Central memory CD8-positive, alpha-beta T cell (primary cell): ENCODE results near the gene PDE4D.

Experiments
- ATAC-seq: fragments of 150-1000 bp; cut with Tn5 transposase; replicated peaks from 2 replicates; pipeline ENCODE4 v1.10.0; 2022; ENCODE audit warnings: mild to moderate bottlenecking, moderate FRiP score, moderate number of reproducible peaks; ENCODE audit not compliant: poor library complexity, severe bottlenecking; ENCODE audit errors: extremely low read depth
- DNase-seq, 2 donors: peaks; one replicate each; pipeline ENCODE4 v3.0.0; 2021; ENCODE audit warnings: low spot score in 2 of 2
- H3K27ac Mint-ChIP-seq: one replicate; pipeline ENCODE4 v1.8.0; 2022; ENCODE audit warnings: low read depth, mild to moderate bottlenecking, moderate library complexity, mixed read lengths
- H3K27me3 Mint-ChIP-seq: one replicate; pipeline ENCODE4 v1.8.0; 2022; ENCODE audit warnings: mixed read lengths
- H3K36me3 Mint-ChIP-seq: one replicate; pipeline ENCODE4 v1.8.0; 2022; ENCODE audit warnings: mild to moderate bottlenecking, moderate library complexity, mixed read lengths; ENCODE audit not compliant: insufficient read depth
- H3K4me1 Mint-ChIP-seq: one replicate; pipeline ENCODE4 v1.8.0; 2022; ENCODE audit warnings: mixed read lengths
- H3K4me3 Mint-ChIP-seq: one replicate; pipeline ENCODE4 v1.8.0; 2022; ENCODE audit warnings: mild to moderate bottlenecking, moderate library complexity, mixed read lengths
- H3K9me3 Mint-ChIP-seq: one replicate; pipeline ENCODE4 v1.8.0; 2022; ENCODE audit warnings: mixed read lengths

PDE4D gene

GRCh38 chr5:59559323-59559722 lies 334.2 kb downstream of the PDE4D start:
- Mint-ChIP-seq H3K27ac (no peak overlapping the region), H3K4me1 (no peaks in the 10 kb centered on the region), H3K9me3 (peaks cover 6% of the 10 kb centered on the region), H3K36me3 (no peaks in the 10 kb centered on the region), H3K4me3 (no peak overlapping the region), H3K27me3 (no peaks in the 10 kb centered on the region)
- DNase-seq (no peak), ATAC-seq (no peak)

DNA sequence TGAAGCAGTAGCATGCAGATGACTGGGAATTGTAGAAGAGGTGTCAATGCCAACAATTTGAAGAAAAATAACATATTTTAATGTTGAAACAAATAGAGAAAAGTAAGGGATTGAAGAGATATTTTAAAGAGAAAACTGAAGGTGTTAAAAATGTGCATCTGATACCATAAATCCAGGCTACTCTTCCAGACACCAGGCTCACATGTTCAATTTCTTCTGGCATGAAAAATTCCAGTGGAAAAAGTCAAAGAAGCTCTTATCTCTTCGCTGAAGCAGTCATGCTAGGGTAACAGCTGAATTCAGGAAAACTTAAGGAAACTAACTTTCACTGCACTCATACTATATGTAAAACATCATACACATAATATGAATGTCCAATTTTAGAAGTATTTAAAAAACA lies 335.0 kb downstream of the PDE4D start:
- Mint-ChIP-seq H3K4me1 (no peaks in the 10 kb centered on the region), H3K27me3 (no peaks in the 10 kb centered on the region), H3K27ac (no peak overlapping the region), H3K4me3 (no peak overlapping the region), H3K36me3 (no peaks in the 10 kb centered on the region), H3K9me3 (peaks cover 4% of the 10 kb centered on the region)
- ATAC-seq, result no peak
- no peak for DNase-seq

DNA sequence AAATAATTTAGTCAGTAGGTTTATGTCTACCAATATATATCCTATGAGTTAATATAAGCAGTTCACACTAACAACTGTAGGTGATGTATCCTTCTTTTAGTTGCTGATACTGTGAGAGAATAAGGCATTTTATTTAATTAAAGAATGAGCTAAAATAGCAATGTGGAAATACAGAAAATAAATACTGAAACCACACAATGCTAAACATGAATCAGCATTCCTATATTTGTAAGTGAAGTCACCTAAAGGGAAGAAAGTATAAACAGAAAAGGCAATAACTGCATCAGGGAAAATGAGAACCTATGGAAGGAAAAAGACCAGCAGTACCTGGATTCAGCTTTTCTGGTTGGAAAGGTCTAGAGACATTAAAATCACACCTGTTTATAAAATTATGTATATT lies 336.0 kb downstream of the PDE4D start:
- ATAC-seq (no peak), DNase-seq (no peak)
- Mint-ChIP-seq H3K9me3 (no peaks in the 10 kb centered on the region), H3K27me3 (no peaks in the 10 kb centered on the region), H3K36me3 (no peaks in the 10 kb centered on the region), H3K4me3 (no peak overlapping the region), H3K27ac (no peak overlapping the region), H3K4me1 (no peaks in the 10 kb centered on the region)

DNA sequence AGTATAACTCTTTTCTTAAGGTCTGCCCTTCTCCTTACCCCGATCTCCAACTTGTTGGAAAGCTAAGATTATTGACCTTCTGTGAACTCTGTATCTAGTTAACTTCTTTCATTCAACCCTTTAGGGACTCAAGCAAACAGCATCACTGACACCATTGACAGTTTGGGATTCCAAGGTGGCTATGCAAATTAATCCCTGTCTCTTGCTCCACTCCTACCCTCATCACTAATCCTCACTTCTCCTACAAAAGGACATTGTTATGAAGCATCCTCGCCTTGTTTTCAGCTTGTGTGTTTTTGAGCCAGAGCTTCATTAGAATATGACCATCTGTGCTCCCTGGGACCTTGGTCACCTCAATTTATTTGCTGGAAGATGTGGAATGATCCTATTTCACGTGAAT lies 337.9 kb downstream of the PDE4D start:
- no peak for DNase-seq
- Mint-ChIP-seq H3K36me3 (no peaks in the 10 kb centered on the region), H3K9me3 (no peaks in the 10 kb centered on the region), H3K4me1 (no peaks in the 10 kb centered on the region), H3K27me3 (no peaks in the 10 kb centered on the region), H3K4me3 (no peak overlapping the region), H3K27ac (no peak overlapping the region)
- ATAC-seq, result no peak

- no peaks in the 10 kb centered on the region for H3K9me3 Mint-ChIP-seq
- ATAC-seq (no peak), DNase-seq (no peak)
- H3K4me1 Mint-ChIP-seq, result no peaks in the 10 kb centered on the region
- H3K27ac Mint-ChIP-seq, result no peak overlapping the region
- H3K27me3 Mint-ChIP-seq, result no peaks in the 10 kb centered on the region
- no peak overlapping the region for H3K4me3 Mint-ChIP-seq
- no peaks in the 10 kb centered on the region for H3K36me3 Mint-ChIP-seq
These were observed 339.0 kb downstream of the PDE4D start for GRCh38 chr5:59554501-59554900.

DNA sequence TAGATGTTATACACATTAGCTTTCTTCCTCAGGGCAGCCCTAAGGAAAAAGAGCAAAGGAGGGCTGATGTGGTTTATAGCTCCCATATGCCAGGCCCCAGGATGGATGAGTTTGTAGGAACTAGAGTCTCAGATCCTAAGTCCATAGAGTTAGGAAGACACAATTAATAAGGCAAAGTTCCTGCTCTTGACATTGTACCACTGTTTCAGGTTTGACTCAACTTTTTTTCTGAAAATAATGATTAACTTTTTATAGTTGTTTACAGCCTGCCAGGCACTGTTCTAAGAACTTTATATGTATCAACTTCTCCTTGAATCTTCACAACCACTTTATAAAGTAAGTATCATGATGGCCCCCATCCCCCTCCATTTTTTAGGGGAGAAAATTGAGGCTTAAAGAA lies 339.5 kb downstream of the PDE4D start:
- H3K27ac Mint-ChIP-seq, result no peak overlapping the region
- no peaks in the 10 kb centered on the region for H3K9me3 Mint-ChIP-seq
- no peaks in the 10 kb centered on the region for H3K4me1 Mint-ChIP-seq
- no peaks in the 10 kb centered on the region for H3K27me3 Mint-ChIP-seq
- no peak for DNase-seq
- H3K4me3 Mint-ChIP-seq, result no peak overlapping the region
- no peaks in the 10 kb centered on the region for H3K36me3 Mint-ChIP-seq
- ATAC-seq, result no peak

GRCh38 chr5:59548807-59549357 lies 344.6 kb downstream of the PDE4D start:
- H3K4me3 Mint-ChIP-seq, result no peak overlapping the region
- DNase-seq (no peak), ATAC-seq (no peak)
- H3K27ac Mint-ChIP-seq, result no peak overlapping the region
- H3K36me3 Mint-ChIP-seq, result no peaks in the 10 kb centered on the region
- H3K27me3 Mint-ChIP-seq, result no peaks in the 10 kb centered on the region
- H3K9me3 Mint-ChIP-seq, result no peaks in the 10 kb centered on the region
- no peaks in the 10 kb centered on the region for H3K4me1 Mint-ChIP-seq

- Mint-ChIP-seq H3K9me3 (no peaks in the 10 kb centered on the region), H3K36me3 (no peaks in the 10 kb centered on the region), H3K27me3 (no peaks in the 10 kb centered on the region), H3K27ac (no peak overlapping the region), H3K4me3 (no peak overlapping the region), H3K4me1 (no peaks in the 10 kb centered on the region)
- DNase-seq, result no peak
- ATAC-seq, result no peak
These were observed 345.8 kb downstream of the PDE4D start for GRCh38 chr5:59547731-59548130.

DNA sequence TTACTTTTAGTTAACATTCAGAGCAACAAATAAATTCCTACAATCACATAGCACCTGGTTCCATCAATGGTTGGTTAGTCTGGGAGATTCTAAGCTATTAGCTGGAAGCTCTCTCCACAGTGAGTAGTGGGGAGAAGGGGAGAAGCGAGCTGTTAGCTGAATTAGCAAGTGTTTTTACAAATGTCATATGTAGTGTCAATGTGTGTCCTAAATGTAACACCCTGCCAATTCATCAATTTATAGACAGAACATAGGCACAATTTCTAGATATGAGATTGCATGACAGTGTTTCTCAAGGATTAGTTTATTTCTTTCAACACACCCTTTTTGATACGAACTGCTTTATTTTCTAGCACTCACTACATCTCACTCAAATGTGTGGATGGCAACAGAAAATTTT lies 349.0 kb downstream of the PDE4D start:
- H3K36me3 Mint-ChIP-seq, result no peaks in the 10 kb centered on the region
- H3K4me3 Mint-ChIP-seq, result no peak overlapping the region
- no peaks in the 10 kb centered on the region for H3K4me1 Mint-ChIP-seq
- ATAC-seq, result no peak
- DNase-seq, result no peak
- no peak overlapping the region for H3K27ac Mint-ChIP-seq
- no peaks in the 10 kb centered on the region for H3K27me3 Mint-ChIP-seq
- H3K9me3 Mint-ChIP-seq, result no peaks in the 10 kb centered on the region

GRCh38 chr5:59543821-59544442 lies 349.6 kb downstream of the PDE4D start:
- Mint-ChIP-seq H3K4me1 (no peaks in the 10 kb centered on the region), H3K27ac (no peak overlapping the region), H3K27me3 (no peaks in the 10 kb centered on the region), H3K36me3 (no peaks in the 10 kb centered on the region), H3K4me3 (no peak overlapping the region), H3K9me3 (no peaks in the 10 kb centered on the region)
- ATAC-seq (no peak), DNase-seq (no peak)

GRCh38 chr5:59542851-59543820 lies 350.4 kb downstream of the PDE4D start:
- Mint-ChIP-seq H3K4me3 (no peak overlapping the region), H3K27ac (no peak overlapping the region), H3K4me1 (no peaks in the 10 kb centered on the region), H3K27me3 (no peaks in the 10 kb centered on the region), H3K36me3 (no peaks in the 10 kb centered on the region), H3K9me3 (no peaks in the 10 kb centered on the region)
- no peak for DNase-seq
- ATAC-seq, result no peak

GRCh38 chr5:59542306-59542705 lies 351.2 kb downstream of the PDE4D start:
- no peaks in the 10 kb centered on the region for H3K4me1 Mint-ChIP-seq
- H3K9me3 Mint-ChIP-seq, result no peaks in the 10 kb centered on the region
- no peak overlapping the region for H3K27ac Mint-ChIP-seq
- ATAC-seq, result no peak
- no peak for DNase-seq
- no peaks in the 10 kb centered on the region for H3K27me3 Mint-ChIP-seq
- no peaks in the 10 kb centered on the region for H3K36me3 Mint-ChIP-seq
- no peak overlapping the region for H3K4me3 Mint-ChIP-seq

DNA sequence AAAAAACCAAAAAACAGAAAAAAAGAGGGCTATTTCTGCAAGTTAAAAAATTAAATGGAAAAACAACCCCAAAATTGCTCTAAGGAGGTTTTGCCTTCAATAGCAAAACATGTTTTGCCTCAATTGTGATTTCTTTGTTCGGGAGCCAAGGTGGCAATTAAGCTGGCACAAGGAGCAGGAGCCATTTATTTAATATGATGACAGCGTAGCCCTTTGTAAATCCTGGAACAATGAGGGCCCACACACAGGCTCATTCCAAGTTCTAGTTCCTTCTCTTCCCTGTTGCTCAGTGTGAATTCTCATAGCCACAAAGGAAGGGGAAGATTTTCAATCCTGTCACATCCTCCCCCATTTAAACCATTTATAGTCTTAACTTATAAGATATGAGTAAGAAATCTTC lies 353.2 kb downstream of the PDE4D start:
- DNase-seq (no peak), ATAC-seq (no peak)
- H3K36me3 Mint-ChIP-seq, result no peaks in the 10 kb centered on the region
- H3K27me3 Mint-ChIP-seq, result no peaks in the 10 kb centered on the region
- H3K9me3 Mint-ChIP-seq, result no peaks in the 10 kb centered on the region
- H3K4me3 Mint-ChIP-seq, result no peak overlapping the region
- H3K4me1 Mint-ChIP-seq, result no peaks in the 10 kb centered on the region
- H3K27ac Mint-ChIP-seq, result no peak overlapping the region
